ENCODE measurements around the gene ZNF331.

The ZNF331 gene

GRCh38 chr19:53577968-53578367 is 40.0 kb downstream of the ZNF331 start:
- DNase-seq: no peak

DNA sequence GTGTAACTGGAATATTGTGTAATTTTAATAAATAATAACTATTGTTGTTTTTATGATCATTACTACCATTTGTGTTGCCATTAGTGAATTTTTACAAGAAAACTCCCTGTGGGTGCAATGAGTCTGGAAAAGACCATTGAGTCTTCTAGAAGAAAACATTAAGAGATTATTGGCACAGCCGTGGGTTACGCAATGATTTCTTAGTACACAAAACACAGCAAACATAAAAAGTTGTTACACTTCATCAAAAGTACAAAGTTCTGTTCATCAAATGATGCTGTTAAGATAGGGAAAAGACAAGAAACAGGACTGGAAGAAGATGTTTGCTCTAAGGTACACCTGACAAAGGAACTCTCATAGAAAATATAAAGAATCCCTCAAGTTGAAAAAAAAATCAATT is 41.6 kb downstream of the ZNF331 start:
- DNase-seq: no peak

GRCh38 chr19:53580871-53581835 is 43.2 kb downstream of the ZNF331 start:
- DNase-seq: no peak

- no peak for DNase-seq
Observed at GRCh38 chr19:53581871-53582279, 43.9 kb downstream of the ZNF331 start.

DNA sequence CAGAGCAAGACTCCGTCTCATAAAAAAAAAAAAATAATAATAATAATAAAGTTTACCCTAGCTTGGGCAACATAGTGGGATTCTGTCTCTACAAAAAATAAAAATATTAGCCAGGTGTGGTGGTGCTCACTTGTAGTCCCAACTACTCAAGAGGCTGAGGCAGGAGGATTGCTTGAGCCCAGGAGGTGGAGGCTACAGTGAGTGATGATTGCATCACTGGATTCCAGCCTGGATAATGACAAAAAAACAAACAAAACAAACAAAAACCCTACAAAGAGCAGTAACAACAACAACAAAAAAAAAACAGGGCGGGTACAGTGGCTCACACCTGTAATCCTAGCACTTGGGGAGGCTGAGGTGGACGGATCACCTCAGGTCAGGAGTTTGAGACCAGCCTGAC is 45.2 kb downstream of the ZNF331 start:
- no peak for DNase-seq

GRCh38 chr19:53586277-53586691 is 48.3 kb downstream of the ZNF331 start:
- no peak for DNase-seq

DNA sequence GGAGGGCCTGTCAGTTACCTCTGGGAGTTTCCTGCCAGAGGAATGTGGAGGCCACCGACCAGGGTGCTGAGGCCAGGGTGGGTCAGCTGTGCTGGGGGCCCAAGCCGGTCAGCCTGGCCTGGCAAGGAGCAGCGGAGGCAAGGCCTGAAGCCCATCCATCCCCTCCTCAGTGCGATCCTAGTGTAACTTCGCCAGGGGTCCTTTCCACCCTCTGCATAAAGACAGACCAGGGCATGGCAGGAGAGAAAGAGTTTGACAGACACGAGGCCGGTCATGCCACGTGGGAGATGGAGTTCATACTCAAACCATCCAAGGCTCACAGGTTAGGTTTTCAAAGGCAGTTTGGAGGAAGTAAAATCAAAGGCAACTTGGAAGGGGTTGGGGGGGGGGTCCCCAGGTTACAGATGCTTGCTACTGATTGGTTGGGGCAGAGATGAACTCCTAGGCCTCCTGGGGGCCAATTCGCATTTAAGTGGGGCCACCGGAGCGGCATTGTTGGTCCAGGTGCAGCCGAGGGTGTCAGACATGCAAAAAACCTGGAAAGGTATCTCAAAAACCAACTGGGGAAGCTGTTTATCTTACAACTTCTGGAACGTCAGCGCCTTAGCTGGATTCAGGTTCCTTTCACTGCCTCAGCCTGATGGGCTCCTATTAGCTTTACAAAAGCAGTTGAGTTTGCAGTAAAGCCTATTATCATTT is 57.0 kb downstream of the ZNF331 start:
- DNase-seq: no peak

DNA sequence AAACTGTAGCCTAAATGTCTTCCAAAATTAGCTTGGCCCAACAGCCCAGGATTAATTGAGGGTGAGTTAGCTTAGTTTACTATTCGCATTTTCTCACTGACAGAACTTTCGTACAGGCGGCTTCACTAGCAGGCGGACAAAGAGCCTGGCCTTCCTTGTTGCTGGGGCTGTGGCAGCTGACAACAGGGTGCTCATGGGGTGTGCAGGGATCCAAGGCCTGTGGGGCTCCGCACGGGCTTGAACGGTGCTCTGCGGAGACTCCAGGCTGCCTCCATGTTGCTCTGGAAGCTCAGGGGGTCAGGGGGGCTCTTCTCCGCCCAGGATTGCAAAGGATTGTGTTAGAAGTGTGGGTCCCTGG is 57.5 kb downstream of the ZNF331 start:
- no peak for DNase-seq

- DNase-seq: no peak
Observed at GRCh38 chr19:53596056-53596455, 58.1 kb downstream of the ZNF331 start.

- no peak for DNase-seq
Observed at GRCh38 chr19:53597023-53597422, 59.1 kb downstream of the ZNF331 start.

GRCh38 chr19:53598361-53598760 is 60.4 kb downstream of the ZNF331 start:
- no peak for DNase-seq

DNA sequence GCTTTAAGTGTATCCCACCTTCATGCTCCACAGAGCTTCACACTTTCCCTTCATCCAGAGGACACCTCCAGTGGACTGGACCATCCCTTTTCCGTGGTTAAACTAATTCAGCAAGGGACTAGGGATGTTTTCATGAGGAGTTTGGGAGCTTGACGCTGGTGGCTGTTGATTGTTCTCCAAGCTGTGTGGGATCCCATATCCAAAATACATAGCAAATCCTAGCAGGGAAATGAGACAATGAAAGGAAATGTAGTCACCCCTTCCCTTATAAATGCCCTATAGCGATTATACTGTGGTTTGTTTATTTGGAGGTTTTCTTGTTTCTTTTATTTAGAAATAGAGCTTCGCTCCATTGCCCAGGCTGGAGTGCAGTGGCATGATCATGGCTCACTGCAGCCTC is 62.3 kb downstream of the ZNF331 start:
- DNase-seq: no peak

GRCh38 chr19:53606031-53606430 is 68.1 kb downstream of the ZNF331 start:
- no peak for DNase-seq

GRCh38 chr19:53608381-53608780 is 70.4 kb downstream of the ZNF331 start:
- DNase-seq: no peak

DNA sequence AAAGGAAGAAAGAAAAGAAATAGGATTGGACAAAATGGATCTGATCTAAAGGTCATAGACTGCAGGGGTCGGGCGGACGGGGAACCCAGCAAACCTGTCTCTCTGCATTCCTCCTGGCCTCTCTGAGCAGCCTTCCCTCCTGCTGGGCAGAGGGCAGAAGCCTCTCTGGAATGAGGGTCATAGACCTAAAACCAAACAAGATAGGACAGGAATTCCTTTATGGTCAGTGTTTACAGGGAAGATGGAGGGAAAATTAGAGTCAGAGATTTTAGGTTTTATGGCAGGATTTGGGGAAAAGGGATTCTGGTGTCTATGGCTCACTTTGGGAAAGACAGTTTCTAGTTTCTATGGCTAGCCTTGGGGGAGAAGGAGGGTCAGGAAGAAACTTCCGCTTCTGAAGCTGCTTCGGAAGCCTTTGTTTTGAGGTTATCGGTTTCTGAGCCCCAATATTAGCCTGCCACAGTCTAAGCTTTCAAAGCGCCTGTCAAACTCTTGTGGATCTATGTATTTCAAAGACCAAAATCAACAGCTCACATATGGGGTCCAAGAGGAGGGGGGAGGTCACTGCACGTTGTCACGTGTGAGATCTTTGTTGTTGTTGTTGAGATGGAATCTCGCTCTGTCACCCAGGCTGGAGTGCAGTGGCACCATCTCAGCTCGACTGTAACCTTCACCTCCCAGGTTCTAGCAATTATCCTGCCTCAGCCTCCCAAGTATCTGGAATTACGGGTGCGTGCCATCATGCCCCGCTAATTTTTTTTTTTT is 75.0 kb downstream of the ZNF331 start:
- DNase-seq: no peak

DNA sequence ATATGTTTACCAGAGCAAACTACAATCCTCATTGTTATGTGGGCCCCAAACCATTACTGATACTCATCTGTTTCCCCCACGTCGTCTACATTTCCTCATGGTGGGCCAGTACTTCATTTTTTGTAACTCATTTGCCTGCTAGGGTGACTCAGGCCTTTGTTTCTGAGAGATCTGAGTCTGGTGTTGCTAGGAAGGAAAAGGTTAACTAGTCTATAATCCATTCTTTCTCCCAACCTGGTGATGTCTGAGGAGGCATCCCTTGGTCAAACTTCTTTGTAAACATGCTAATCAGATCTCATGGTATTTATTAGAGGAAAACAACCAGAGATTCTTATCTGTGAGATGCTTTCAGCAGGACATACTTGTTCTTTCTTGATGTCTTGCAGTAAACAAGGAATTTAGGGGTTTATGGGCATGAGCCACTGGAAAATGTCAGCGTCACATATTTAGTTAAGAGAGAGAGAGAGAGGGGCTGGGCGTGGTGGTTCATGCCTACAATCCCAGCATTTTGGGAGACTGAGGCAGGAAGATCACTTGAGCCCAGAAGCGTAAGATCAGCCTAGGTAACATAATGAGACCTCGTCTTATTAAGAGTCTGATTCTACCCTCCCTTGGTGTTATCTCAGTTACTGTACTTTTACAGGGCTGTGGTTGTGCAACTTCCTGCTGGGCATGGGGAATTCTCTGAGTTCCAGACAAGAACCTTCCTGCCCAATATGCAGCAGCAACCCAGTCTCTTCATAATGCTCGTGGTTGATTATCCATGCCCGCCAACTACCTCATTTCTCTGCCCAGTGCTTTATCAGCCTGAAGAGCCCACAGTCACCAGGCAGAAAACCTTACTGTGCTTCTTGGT is 84.2 kb downstream of the ZNF331 start:
- DNase-seq: no peak

DNA sequence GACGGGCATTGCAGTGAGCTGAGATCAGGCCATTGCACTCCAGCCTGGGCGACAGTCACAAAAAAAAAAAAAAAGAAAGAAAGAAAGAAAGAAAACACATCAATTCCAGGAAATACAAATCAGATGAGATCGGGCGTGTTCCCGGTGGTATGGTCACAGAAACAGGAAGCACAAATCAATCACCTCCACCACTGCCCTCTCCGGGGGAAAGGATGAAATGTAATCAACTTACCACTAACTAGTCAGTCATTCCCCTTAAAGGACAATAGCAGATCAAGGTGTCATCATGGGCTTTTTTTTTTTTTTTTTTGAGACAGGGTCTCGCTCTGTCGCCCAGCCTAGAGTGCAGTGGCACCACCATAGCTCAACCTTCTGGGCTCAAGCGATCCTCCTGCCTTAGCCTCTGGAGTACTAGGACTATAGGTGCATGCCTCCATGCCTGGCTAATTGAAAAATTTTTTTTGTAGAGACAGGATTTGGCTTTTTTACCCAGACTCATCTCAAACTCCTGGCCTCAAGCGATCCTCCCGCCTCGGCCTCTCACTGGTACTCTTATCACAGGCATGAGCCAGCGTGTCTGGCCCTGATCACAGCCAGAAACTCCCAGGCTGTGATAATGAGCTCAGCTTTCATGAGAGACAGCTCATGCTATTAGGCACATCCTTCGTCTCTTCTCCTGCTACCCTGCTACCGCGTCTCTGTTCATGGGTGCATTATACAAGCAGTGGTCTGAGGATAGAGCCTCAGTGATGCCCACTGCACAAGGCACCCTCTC is 87.0 kb downstream of the ZNF331 start:
- no peak for DNase-seq

- DNase-seq: no peak
Observed at GRCh38 chr19:53626486-53626885, 88.5 kb downstream of the ZNF331 start.

DNA sequence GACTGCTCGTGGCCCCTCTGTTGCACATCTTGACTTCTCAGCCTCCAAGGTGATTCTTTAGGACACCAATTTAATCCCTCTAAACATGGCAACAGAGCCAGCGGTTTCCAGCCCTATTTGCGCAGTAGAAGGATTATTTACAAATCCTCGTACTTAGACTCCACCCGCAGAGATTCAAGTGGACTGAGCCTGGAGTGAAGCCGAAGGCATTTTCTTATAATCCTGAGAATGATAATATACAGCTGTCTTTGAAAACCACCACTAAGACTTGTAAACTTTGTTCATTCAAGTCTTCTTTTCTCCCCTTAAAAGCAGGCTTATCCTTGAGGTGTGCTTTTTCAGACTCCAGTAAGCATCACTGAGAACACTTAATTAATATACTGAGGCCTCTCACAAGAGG is 89.0 kb downstream of the ZNF331 start:
- no peak for DNase-seq
